GM19025 (cell line): ENCODE measurements around the gene NANOG.
"Not testable (repeated sequence)": the region's sequence is repeated elsewhere in the genome, so short reads cannot be mapped to it uniquely, and the experiment has no call there.

Experiments used
- ATAC-seq: cut with Tn5 transposase; IDR thresholded peaks from one replicate; pipeline ENCODE4 v1.9.1; 2021; ENCODE audit warnings: mild to moderate bottlenecking, low read depth, moderate library complexity; ENCODE audit not compliant: unreplicated experiment

NANOG gene

GRCh38 chr12:7798750-7799308, 9.6 kb downstream of the NANOG start:
- ATAC-seq = not testable (repeated sequence)

GRCh38 chr12:7801460-7801859, 12.3 kb downstream of the NANOG start:
- ATAC-seq = no peak

GRCh38 chr12:7806319-7806718, 17.1 kb downstream of the NANOG start:
- ATAC-seq = not testable (repeated sequence)

- ATAC-seq = no peak
Observed at GRCh38 chr12:7806863-7807487, 17.8 kb downstream of the NANOG start.

GRCh38 chr12:7825754-7826153, 36.6 kb downstream of the NANOG start:
- not testable (repeated sequence) for ATAC-seq

GRCh38 chr12:7829737-7830136, 40.5 kb downstream of the NANOG start:
- not testable (repeated sequence) for ATAC-seq

- no peak for ATAC-seq
Observed at GRCh38 chr12:7832059-7832696, 43.0 kb downstream of the NANOG start.

GRCh38 chr12:7833201-7833600, 44.0 kb downstream of the NANOG start:
- ATAC-seq = not testable (repeated sequence)

- no peak for ATAC-seq
Observed at GRCh38 chr12:7833831-7834230, 44.6 kb downstream of the NANOG start.

GRCh38 chr12:7834701-7835100, 45.5 kb downstream of the NANOG start:
- no peak for ATAC-seq

GRCh38 chr12:7835116-7835515, 45.9 kb downstream of the NANOG start:
- ATAC-seq = no peak

- ATAC-seq = no peak
Observed at GRCh38 chr12:7835766-7836165, 46.6 kb downstream of the NANOG start.

- ATAC-seq = no peak
Observed at GRCh38 chr12:7837366-7837765, 48.2 kb downstream of the NANOG start.

GRCh38 chr12:7839226-7839625, 50.0 kb downstream of the NANOG start:
- ATAC-seq = not testable (repeated sequence)

GRCh38 chr12:7839848-7840247, 50.6 kb downstream of the NANOG start:
- not testable (repeated sequence) for ATAC-seq

GRCh38 chr12:7842444-7842843, 53.2 kb downstream of the NANOG start:
- ATAC-seq = not testable (repeated sequence)

GRCh38 chr12:7843149-7843548, 53.9 kb downstream of the NANOG start:
- ATAC-seq = not testable (repeated sequence)

- ATAC-seq = not testable (repeated sequence)
Observed at GRCh38 chr12:7843583-7843982, 54.4 kb downstream of the NANOG start.

- ATAC-seq = no peak
Observed at GRCh38 chr12:7844116-7844515, 54.9 kb downstream of the NANOG start.

GRCh38 chr12:7847226-7848097, 58.3 kb downstream of the NANOG start:
- ATAC-seq = not testable (repeated sequence)

GRCh38 chr12:7848098-7848422, 58.9 kb downstream of the NANOG start:
- ATAC-seq = not testable (repeated sequence)
